WTC11 (cell line): ENCODE data around the gene ZNF217. TPM values are rescaled to one million over a fixed set of nuclear protein-coding genes. Genes with fewer than 3 reads are reported as not detected.

ENCODE experiments used
- ATAC-seq: fragments of 200-7000 bp; cut with Tn5 transposase; 2 replicates; pipeline ENCODE4 v1.10.0; 2021; ENCODE audit warnings: mild to moderate bottlenecking, moderate library complexity
- CTCF ChIA-PET: fragments of 300-600 bp; sonication (Branson Sonifier 250); formaldehyde crosslinking; loops from one replicate; lab custom pipeline; 2021; ENCODE audit warnings: antibody characterized with exemption; lab: Charles Lee
- POLR2A ChIA-PET: fragments of 350-600 bp; sonication (Branson Sonifier 250); formaldehyde crosslinking; loops from one replicate; lab custom pipeline; 2021; ENCODE audit warnings: antibody characterized with exemption; lab: Charles Lee
- DNase-seq: peaks from one replicate; pipeline ENCODE4 v3.0.0; 2021; ENCODE audit warnings: low spot score
- H3K27ac Mint-ChIP-seq: 2 replicates; pipeline ENCODE4 v1.8.0; 2021; ENCODE audit warnings: mixed read lengths
- H3K27me3 Mint-ChIP-seq: 2 replicates; pipeline ENCODE4 v1.8.0; 2021; ENCODE audit warnings: low read depth, mild to moderate bottlenecking, moderate library complexity, mixed read lengths
- H3K36me3 Mint-ChIP-seq: 2 replicates; pipeline ENCODE4 v1.8.0; 2021; ENCODE audit warnings: mixed read lengths
- H3K4me1 Mint-ChIP-seq: 2 replicates; pipeline ENCODE4 v1.8.0; 2022; ENCODE audit warnings: mixed read lengths
- H3K4me3 Mint-ChIP-seq: 2 replicates; pipeline ENCODE4 v1.8.0; 2021; ENCODE audit warnings: mild to moderate bottlenecking, moderate library complexity, mixed read lengths
- H3K9me3 Mint-ChIP-seq: 2 replicates; pipeline ENCODE4 v1.8.0; 2021; ENCODE audit warnings: mixed read lengths
- ARID4B ChIP-seq: sonication (generic); formaldehyde crosslinking; IDR thresholded peaks from 2 replicates; pipeline ENCODE4 v1.8.0; 2023; ENCODE audit warnings: missing genetic modification reagents, mild to moderate bottlenecking, borderline replicate concordance
- ATF2 ChIP-seq: sonication (generic); formaldehyde crosslinking; IDR thresholded peaks from 2 replicates; pipeline ENCODE4 v1.8.1; 2022; ENCODE audit warnings: low read depth, missing genetic modification reagents, borderline replicate concordance
- EMX1 ChIP-seq: fragments of 250-450 bp; sonication (Bioruptor Pico); IDR thresholded peaks from 2 replicates; pipeline ENCODE4 v1.8.0; 2021; ENCODE audit warnings: mild to moderate bottlenecking
- ESRRA ChIP-seq: sonication (generic); formaldehyde crosslinking; IDR thresholded peaks from 2 replicates; pipeline ENCODE4 v1.8.1; 2022; ENCODE audit warnings: mild to moderate bottlenecking, missing genetic modification reagents, borderline replicate concordance
- FOXJ3 ChIP-seq: sonication (generic); formaldehyde crosslinking; IDR thresholded peaks from 2 replicates; pipeline ENCODE4 v1.9.0; 2021; ENCODE audit warnings: missing genetic modification reagents, mild to moderate bottlenecking, borderline replicate concordance
- GRHL2 ChIP-seq: fragments of 250-450 bp; sonication (Bioruptor Pico); IDR thresholded peaks from 2 replicates; pipeline ENCODE4 v1.8.0; 2022; ENCODE audit warnings: mild to moderate bottlenecking, moderate library complexity; ENCODE audit not compliant: insufficient replicate concordance, severe bottlenecking
- HMGXB4 ChIP-seq: sonication (generic); formaldehyde crosslinking; IDR thresholded peaks from 2 replicates; pipeline ENCODE4 v1.8.1; 2023; ENCODE audit warnings: mild to moderate bottlenecking, moderate library complexity, missing genetic modification reagents
- IRF1 ChIP-seq: sonication (generic); formaldehyde crosslinking; IDR thresholded peaks from 2 replicates; pipeline ENCODE4 v1.8.0; 2023; ENCODE audit warnings: missing genetic modification reagents
- MAX ChIP-seq: sonication (generic); formaldehyde crosslinking; IDR thresholded peaks from 2 replicates; pipeline ENCODE4 v1.8.0; 2022; ENCODE audit warnings: mild to moderate bottlenecking, missing genetic modification reagents
- NFE2L1 ChIP-seq: sonication (generic); formaldehyde crosslinking; IDR thresholded peaks from 2 replicates; pipeline ENCODE4 v1.8.1; 2023; ENCODE audit warnings: missing genetic modification reagents
- NR2C2 ChIP-seq: sonication (generic); formaldehyde crosslinking; IDR thresholded peaks from 2 replicates; pipeline ENCODE4 v1.8.0; 2022; ENCODE audit warnings: mild to moderate bottlenecking, missing genetic modification reagents
- NR3C1 ChIP-seq: sonication (generic); formaldehyde crosslinking; conservative IDR thresholded peaks from 2 replicates; pipeline ENCODE4 v1.8.1; 2023; ENCODE audit warnings: low read depth, mild to moderate bottlenecking, missing genetic modification reagents
- RELA ChIP-seq: sonication (generic); formaldehyde crosslinking; IDR thresholded peaks from 2 replicates; pipeline ENCODE4 v1.8.1; 2022; ENCODE audit warnings: missing genetic modification reagents, mild to moderate bottlenecking, borderline replicate concordance
- SMAD4 ChIP-seq: sonication (generic); formaldehyde crosslinking; IDR thresholded peaks from 2 replicates; pipeline ENCODE4 v1.8.0; 2022; ENCODE audit warnings: mild to moderate bottlenecking, missing genetic modification reagents
- ZBTB21 ChIP-seq: sonication (generic); formaldehyde crosslinking; IDR thresholded peaks from 2 replicates; pipeline ENCODE4 v1.8.1; 2023; ENCODE audit warnings: mild to moderate bottlenecking, missing genetic modification reagents, borderline replicate concordance
- ZNF232 ChIP-seq: sonication (generic); formaldehyde crosslinking; IDR thresholded peaks from 2 replicates; pipeline ENCODE4 v1.8.0; 2022; ENCODE audit warnings: mild to moderate bottlenecking, missing genetic modification reagents
- ZNF317 ChIP-seq: sonication (generic); formaldehyde crosslinking; IDR thresholded peaks from 2 replicates; pipeline ENCODE4 v1.8.1; 2023; ENCODE audit warnings: low read depth, mild to moderate bottlenecking, moderate library complexity, missing genetic modification reagents, borderline replicate concordance
- ZNF423 ChIP-seq: fragments of 250-450 bp; sonication (Bioruptor Pico); IDR thresholded peaks from 2 replicates; pipeline ENCODE4 v2.1.2; 2022; ENCODE audit warnings: mild to moderate bottlenecking, moderate library complexity
- ZNF532 ChIP-seq: fragments of 250-450 bp; sonication (Bioruptor Pico); IDR thresholded peaks from 2 replicates; pipeline ENCODE4 v1.9.0; 2021; ENCODE audit warnings: mild to moderate bottlenecking, borderline replicate concordance
- ZSCAN18 ChIP-seq: fragments of 250-450 bp; sonication (Bioruptor Pico); IDR thresholded peaks from 2 replicates; pipeline ENCODE4 v2.1.2; 2022; ENCODE audit warnings: mild to moderate bottlenecking, moderate library complexity
- total RNA-seq: library from RNA; stranded (reverse); gene quantifications from 3 replicates; pipeline ENCODE4 v1.2.3, GENCODE V29; 2021

ZNF217 gene
- total RNA-seq, 1 experiment from 2014 or later: 75.6 TPM

GRCh38 chr20:53517146-53517545, 76.5 kb downstream of the ZNF217 start:
- TF ChIP-seq NR2C2 (CRISPR knock-in tag) (no peak), NR3C1 (no peak), IRF1 (CRISPR knock-in tag) (no peak), ZBTB21 (CRISPR knock-in tag) (no peak), RELA (CRISPR knock-in tag) (no peak), ZSCAN18 (no peak), FOXJ3 (CRISPR knock-in tag) (no peak), ATF2 (no peak), ARID4B (CRISPR knock-in tag) (no peak), MAX (CRISPR knock-in tag) (no peak), HMGXB4 (CRISPR knock-in tag) (no peak), SMAD4 (no peak), EMX1 (no peak), ZNF232 (CRISPR knock-in tag) (no peak), ESRRA (CRISPR knock-in tag) (no peak), ZNF317 (no peak), NFE2L1 (CRISPR knock-in tag) (no peak), ZNF423 (CRISPR knock-in tag) (no peak), ZNF532 (CRISPR knock-in tag) (no peak), GRHL2 (CRISPR knock-in tag) (no peak)
- H3K27ac Mint-ChIP-seq: no peak overlapping the region
- H3K36me3 Mint-ChIP-seq: no peaks in the 10 kb centered on the region
- POLR2A ChIA-PET: no interaction called here
- DNase-seq (no peak), ATAC-seq (no peak)
- no peak overlapping the region for H3K4me3 Mint-ChIP-seq
- no peaks in the 10 kb centered on the region; the same call in 1 of the 2 replicates for H3K27me3 Mint-ChIP-seq
- CTCF ChIA-PET: interaction anchor here (0.7 kb wide), 1 partner anchor 412 kb away, joined by 3 read pairs; no protein-coding TSS in a partner anchor
- no peaks in the 10 kb centered on the region for H3K9me3 Mint-ChIP-seq
- H3K4me1 Mint-ChIP-seq: no peaks in the 10 kb centered on the region
